Peyer's patch (tissue), 4 donors: Measurements from ENCODE around the gene AGBL4. TPM values are rescaled to one million over a fixed set of nuclear protein-coding genes. Genes with fewer than 3 reads are reported as not detected.

Source experiments
- DNase-seq, 3 donors: peaks; one replicate each; pipeline ENCODE4 v3.0.0-alpha.2; 2017 to 2019
- H3K27ac ChIP-seq, 4 donors: fragments of 200-600 bp; sonication (generic); one replicate each; pipeline ENCODE4 v1.5.1; 2016 to 2019
- H3K27me3 ChIP-seq, 2 donors: fragments of 200-600 bp; sonication (generic); one replicate each; pipeline ENCODE4 v1.5.1; 2019
- H3K36me3 ChIP-seq, 3 donors: fragments of 200-600 bp; sonication (generic); one replicate each; pipeline ENCODE4 v1.5.1; 2016 to 2019
- H3K4me1 ChIP-seq, 4 donors: fragments of 200-600 bp; sonication (generic); one replicate each; pipeline ENCODE4 v1.5.1; 2016 to 2019
- H3K4me3 ChIP-seq, 4 donors: fragments of 200-600 bp; sonication (generic); 1 replicate in 3 of 4; 2 replicates in 1 of 4; pipeline ENCODE4 v1.5.1; 2016 to 2019; ENCODE audit warnings: mild to moderate bottlenecking in 1 of 4
- H3K9me3 ChIP-seq, 4 donors: fragments of 200-600 bp; sonication (generic); one replicate each; pipeline ENCODE4 v1.5.1; 2016 to 2019; ENCODE audit warnings: mild to moderate bottlenecking in 1 of 4
- CTCF ChIP-seq, 6 experiments: fragments of 450-650 bp in 4 of 6; fragments of 200-600 bp in 2 of 6; sonication (generic) in 1 of 6; IDR thresholded peaks; one replicate each; pipeline ENCODE4 v1.5.1; 2017 to 2019; ENCODE audit warnings: antibody characterized with exemption in 6 of 6, mild to moderate bottlenecking in 3 of 6, moderate library complexity in 1 of 6
- POLR2A ChIP-seq, 2 donors: fragments of 450-650 bp; IDR thresholded peaks; one replicate each; pipeline ENCODE4 v1.5.1; 2017; ENCODE audit warnings: antibody characterized with exemption in 2 of 2, mild to moderate bottlenecking in 2 of 2, moderate library complexity in 2 of 2
- total RNA-seq, 4 donors: library from RNA; depleted of rRNA; stranded (reverse); fragments of >200 nt; gene quantifications; one replicate each; pipeline ENCODE4 v1.1.0, GENCODE V29; 2016

Gene AGBL4
- total RNA-seq, 4 donors from 2014 or later, result 2.5 TPM; not detected in 3

DNA sequence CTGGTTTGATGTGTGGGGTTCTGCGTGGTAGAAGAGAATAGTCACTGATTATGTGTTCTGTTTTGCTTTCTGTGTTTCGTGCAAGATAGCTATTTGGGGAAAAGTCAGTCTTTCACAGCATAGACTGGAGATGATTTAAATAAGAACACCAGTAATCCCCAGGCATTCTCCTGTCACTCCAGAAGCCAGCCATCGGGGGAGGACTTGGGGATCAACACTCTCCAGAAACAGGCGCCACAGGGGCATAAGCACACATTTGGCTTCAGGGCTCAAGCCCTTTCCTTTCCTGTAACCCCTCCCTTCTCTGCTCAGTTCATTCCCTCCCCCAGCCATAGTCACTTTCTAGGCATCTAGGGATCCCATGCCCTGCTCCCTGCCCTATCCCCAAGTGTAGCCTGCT, 1149.8 kb downstream of the AGBL4 start:
- Histone ChIP-seq H3K9me3 (no peaks in the 10 kb centered on the region), H3K4me3 (no peak overlapping the region), H3K4me1 (no peaks in the 10 kb centered on the region), H3K27me3 (no peaks in the 10 kb centered on the region), H3K36me3 (no peaks in the 10 kb centered on the region), H3K27ac (no peak overlapping the region)
- DNase-seq, result no peak
- TF ChIP-seq CTCF (IDR thresholded peaks at IDR 0.05) (no peak), POLR2A (IDR thresholded peaks at IDR 0.05) (no peak)

GRCh38 chr1:48870596-48870995, 1153.2 kb downstream of the AGBL4 start:
- Histone ChIP-seq H3K27me3 (no peaks in the 10 kb centered on the region), H3K4me1 (no peaks in the 10 kb centered on the region), H3K9me3 (no peaks in the 10 kb centered on the region), H3K36me3 (no peaks in the 10 kb centered on the region), H3K27ac (no peak overlapping the region), H3K4me3 (no peak overlapping the region)
- no peak for TF ChIP-seq POLR2A (IDR thresholded peaks at IDR 0.05)
- peak in 4 of 6 experiments; percentile 12 to 30 (median 22) for TF ChIP-seq CTCF (IDR thresholded peaks at IDR 0.05)
- peak in 1 of 3 donors; percentile 17 for DNase-seq

GRCh38 chr1:48869116-48869893, 1154.4 kb downstream of the AGBL4 start:
- H3K27ac ChIP-seq, result no peak overlapping the region
- TF ChIP-seq POLR2A (IDR thresholded peaks at IDR 0.05), result no peak
- no peak for TF ChIP-seq CTCF (IDR thresholded peaks at IDR 0.05)
- H3K27me3 ChIP-seq, result no peaks in the 10 kb centered on the region
- H3K9me3 ChIP-seq, result no peaks in the 10 kb centered on the region
- DNase-seq, result no peak
- H3K4me3 ChIP-seq, result no peak overlapping the region
- H3K36me3 ChIP-seq, result no peaks in the 10 kb centered on the region
- H3K4me1 ChIP-seq, result no peaks in the 10 kb centered on the region

DNA sequence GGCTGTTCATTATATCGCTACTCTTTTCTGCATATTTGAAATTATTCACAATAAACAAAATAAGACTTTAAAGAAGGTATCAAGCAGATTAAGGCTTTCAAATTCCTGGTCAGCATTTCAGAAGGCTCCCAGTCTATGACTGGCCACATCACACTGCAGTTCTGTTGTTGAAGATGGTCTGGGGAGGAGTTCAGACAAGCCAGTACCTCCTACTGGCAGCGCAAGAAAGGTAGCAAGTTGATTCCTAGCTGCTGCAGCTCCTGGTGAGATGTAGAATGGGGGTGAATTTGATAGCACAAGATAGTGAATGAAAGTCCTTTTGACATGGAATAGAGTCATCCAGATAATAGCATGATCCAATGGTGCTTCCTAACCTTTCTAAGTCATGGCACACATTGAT, 1158.8 kb downstream of the AGBL4 start:
- Histone ChIP-seq H3K27me3 (no peaks in the 10 kb centered on the region), H3K27ac (no peak overlapping the region), H3K4me1 (no peaks in the 10 kb centered on the region), H3K4me3 (no peak overlapping the region), H3K9me3 (no peaks in the 10 kb centered on the region), H3K36me3 (no peaks in the 10 kb centered on the region)
- DNase-seq, result no peak
- TF ChIP-seq POLR2A (IDR thresholded peaks at IDR 0.05), result no peak
- no peak for TF ChIP-seq CTCF (IDR thresholded peaks at IDR 0.05)

- H3K9me3 ChIP-seq, result no peaks in the 10 kb centered on the region
- H3K4me1 ChIP-seq, result no peaks in the 10 kb centered on the region
- no peak overlapping the region for H3K4me3 ChIP-seq
- no peak for TF ChIP-seq CTCF (IDR thresholded peaks at IDR 0.05)
- H3K27ac ChIP-seq, result no peak overlapping the region
- H3K27me3 ChIP-seq, result no peaks in the 10 kb centered on the region
- H3K36me3 ChIP-seq, result no peaks in the 10 kb centered on the region
- no peak for DNase-seq
Measured at GRCh38 chr1:48859456-48859855, 1164.3 kb downstream of the AGBL4 start.
